ENCODE data around the gene KANSL1.

KANSL1 gene

GRCh38 chr17:46167826-46168569 is 25.2 kb downstream of the KANSL1 start:
- no peak for DNase-seq (ENCODE audit: low read depth in 2 of 2, low spot score in 1 of 2)

- no peak for DNase-seq (ENCODE audit: low read depth in 2 of 2, low spot score in 1 of 2)
Measured at GRCh38 chr17:46167267-46167666, 26.0 kb downstream of the KANSL1 start.

DNA sequence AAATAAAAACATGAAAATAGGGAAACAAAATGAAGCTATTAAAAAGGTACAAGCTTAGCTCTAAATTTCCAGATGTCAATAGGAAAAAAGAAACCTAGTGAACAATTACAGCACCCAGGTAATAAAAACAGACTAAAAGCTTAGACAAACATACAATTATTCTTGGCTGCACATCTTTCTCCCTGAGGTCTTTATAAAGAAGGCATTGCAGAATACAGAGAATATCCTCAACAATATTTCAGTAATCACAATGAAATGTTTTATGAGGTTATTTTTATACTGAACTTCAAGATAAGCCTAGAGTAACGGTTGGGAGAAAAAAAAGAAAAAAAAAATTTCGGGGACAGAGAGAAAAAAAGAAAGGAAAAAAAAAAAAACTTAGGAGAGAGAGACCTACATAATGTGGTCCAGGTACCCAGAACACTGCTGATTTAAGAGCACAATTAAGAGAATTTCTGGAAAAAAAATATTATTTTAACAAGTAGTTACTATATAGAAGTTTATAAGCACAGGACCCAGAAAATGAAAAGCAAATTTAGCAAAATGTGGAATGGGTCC is 26.5 kb downstream of the KANSL1 start:
- no peak for DNase-seq (ENCODE audit: low read depth in 2 of 2, low spot score in 1 of 2)

GRCh38 chr17:46163929-46164594 is 29.2 kb downstream of the KANSL1 start:
- no peak for DNase-seq (ENCODE audit: low read depth in 2 of 2, low spot score in 1 of 2)

DNA sequence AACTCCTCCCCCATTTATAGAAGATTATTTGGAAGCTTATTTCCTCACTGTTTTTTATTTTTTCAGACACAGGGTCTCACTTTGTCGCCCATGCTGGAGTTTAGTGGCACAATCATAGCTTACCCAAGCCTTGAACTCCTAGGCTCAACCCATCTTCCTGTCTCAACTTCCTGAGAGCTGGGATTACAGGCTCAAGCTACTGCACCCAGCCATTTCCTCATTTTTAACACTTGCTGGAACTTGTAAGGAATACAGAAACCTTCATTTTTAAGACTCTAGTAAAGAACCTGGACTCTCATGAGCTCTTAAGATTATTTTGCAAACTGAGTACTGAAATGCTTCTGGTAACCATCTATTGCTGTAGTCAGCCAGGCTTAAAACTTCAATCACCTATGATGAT is 29.9 kb downstream of the KANSL1 start:
- DNase-seq (ENCODE audit: low read depth in 2 of 2, low spot score in 1 of 2) = no peak

DNA sequence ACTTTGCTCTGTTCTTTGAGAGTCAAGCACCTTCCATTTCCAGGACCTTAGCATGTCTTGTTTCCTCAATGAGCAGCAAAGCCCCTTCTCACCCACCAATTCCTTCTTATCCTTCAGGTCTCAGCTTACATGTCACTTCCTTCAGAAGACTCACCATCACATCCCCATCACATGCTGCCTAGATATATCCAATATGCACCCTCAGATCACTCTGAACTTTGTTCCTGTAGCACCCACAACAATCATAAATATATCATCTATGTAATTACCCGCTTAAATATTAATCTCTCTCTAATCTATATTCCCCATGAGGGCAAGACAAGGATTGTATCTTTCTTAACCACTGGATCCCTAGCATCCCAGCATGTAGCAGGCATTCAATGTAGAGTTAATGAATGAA is 30.4 kb downstream of the KANSL1 start:
- no peak for DNase-seq (ENCODE audit: low read depth in 2 of 2, low spot score in 1 of 2)

GRCh38 chr17:46160169-46160568 is 33.1 kb downstream of the KANSL1 start:
- DNase-seq (ENCODE audit: low read depth in 2 of 2, low spot score in 1 of 2) = no peak

- DNase-seq (ENCODE audit: low read depth in 2 of 2, low spot score in 1 of 2) = no peak
Measured at GRCh38 chr17:46159686-46160085, 33.5 kb downstream of the KANSL1 start.

- no peak for DNase-seq (ENCODE audit: low read depth in 2 of 2, low spot score in 1 of 2)
Measured at GRCh38 chr17:46158323-46159296, 34.6 kb downstream of the KANSL1 start.

- DNase-seq (ENCODE audit: low read depth in 2 of 2, low spot score in 1 of 2) = no peak
Measured at GRCh38 chr17:46157443-46158062, 35.7 kb downstream of the KANSL1 start.

DNA sequence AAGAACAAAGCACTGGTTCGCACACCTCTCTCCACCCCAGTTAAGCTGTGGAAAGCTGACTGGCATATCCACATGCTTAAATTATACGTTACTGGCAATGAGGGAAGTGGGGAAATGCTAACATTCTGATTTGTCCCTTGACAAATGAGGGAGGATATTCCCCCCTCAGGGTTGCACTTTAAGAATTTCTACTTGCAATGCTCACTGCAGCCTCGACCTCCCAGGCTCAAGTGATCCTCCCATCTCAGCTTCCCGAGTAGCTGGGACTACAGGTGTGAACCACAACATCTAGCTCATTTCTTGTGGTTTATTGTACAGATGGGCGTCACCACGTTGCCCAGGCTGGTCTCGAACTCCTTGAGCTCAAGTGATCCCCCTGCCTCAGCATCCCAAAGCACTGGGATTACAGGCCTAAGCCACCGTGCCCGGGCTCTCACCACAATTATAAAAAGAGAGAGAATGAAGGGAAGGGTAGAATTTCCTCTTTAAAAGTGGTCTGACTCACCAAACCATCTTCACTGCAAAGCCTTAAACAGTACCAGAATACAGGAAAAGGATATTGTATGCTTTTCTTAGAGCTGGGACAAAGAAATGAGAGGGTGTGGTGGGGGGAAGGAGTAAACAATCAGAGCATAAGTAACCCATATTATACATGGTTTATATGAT is 38.9 kb downstream of the KANSL1 start:
- no peak for DNase-seq (ENCODE audit: low read depth in 2 of 2, low spot score in 1 of 2)

DNA sequence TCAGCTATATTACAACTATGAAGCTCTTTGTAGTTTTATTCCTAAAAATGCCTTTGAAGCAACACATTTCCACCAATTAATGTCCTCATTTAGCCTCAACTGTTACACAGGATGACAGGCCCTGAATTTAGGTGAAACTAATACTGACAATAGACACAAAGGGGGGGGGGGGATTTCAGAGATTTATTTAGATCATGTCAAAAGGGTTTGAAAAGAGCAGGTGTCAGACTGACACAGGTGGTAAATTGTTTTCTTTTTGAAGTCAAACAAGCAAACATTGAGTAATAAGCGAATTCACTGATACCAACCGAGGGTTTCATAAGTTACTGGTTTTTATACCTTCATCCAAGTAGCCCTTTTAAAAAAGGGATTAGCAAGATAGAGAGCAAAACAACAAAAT is 40.8 kb downstream of the KANSL1 start:
- DNase-seq (ENCODE audit: low read depth in 2 of 2, low spot score in 1 of 2) = no peak

DNA sequence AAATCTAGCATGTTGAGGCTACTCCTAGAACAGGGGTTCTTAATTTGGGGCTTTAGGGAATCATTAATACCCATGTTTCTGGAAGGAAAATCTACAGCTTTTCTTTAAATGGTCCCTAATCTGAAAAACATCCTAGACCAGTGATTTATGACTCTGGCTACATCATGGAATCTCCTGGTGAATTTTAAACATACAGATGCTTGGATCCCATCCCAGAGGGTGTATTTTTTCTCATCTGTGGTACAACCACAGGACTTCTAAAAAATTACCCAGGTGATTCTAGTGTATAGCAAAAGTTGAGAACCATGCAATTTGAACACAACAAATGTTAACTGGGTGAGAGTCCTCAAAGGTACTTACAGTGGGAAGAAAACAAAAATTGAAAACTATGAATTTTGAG is 41.5 kb downstream of the KANSL1 start:
- DNase-seq (ENCODE audit: low read depth in 2 of 2, low spot score in 1 of 2) = no peak

- no peak for DNase-seq (ENCODE audit: low read depth in 2 of 2, low spot score in 1 of 2)
Measured at GRCh38 chr17:46150216-46150963, 42.8 kb downstream of the KANSL1 start.

DNA sequence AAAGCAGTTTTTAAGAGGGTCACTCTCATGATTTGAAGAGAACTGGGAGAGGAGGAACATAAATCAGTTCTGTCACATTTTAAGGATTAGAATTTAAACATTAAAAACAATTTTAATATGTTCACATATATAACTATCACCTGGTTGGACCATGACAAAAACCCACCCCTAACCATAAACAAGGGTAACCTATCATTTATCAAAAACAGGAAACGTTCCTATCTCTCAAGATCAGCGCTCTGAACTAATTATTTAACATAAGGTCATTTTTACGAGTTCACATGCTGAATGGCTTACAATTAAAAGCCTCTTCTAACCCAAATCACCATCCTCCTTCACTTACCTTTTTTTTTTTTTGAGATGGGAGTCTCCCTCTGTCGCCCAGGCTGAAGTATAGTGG is 45.0 kb downstream of the KANSL1 start:
- no peak for DNase-seq (ENCODE audit: low read depth in 2 of 2, low spot score in 1 of 2)

GRCh38 chr17:46147296-46147695 is 45.9 kb downstream of the KANSL1 start:
- DNase-seq (ENCODE audit: low read depth in 2 of 2, low spot score in 1 of 2) = no peak

- DNase-seq (ENCODE audit: low read depth in 2 of 2, low spot score in 1 of 2) = no peak
Measured at GRCh38 chr17:46144246-46144645, 49.0 kb downstream of the KANSL1 start.

DNA sequence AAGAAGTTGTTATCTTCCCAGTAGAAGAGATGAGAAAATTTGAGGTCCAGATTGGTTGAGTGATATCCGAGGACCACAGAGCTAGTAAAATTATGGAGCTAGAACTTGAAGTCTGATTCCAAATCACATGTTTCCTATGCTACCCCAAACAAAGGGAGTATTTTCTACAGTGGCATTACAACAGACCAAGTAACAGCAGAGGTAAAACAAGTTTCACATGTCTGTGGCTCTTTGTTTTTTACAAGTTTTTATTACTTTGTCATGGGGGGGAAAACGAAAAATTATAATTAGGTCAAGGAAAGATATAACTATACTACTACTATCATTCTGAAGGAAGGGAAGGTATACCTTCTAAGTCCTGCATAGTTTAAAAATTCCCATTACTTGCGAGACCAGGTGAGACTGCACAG is 49.4 kb downstream of the KANSL1 start:
- DNase-seq (ENCODE audit: low read depth in 2 of 2, low spot score in 1 of 2) = no peak

- DNase-seq (ENCODE audit: low read depth in 2 of 2, low spot score in 1 of 2) = no peak
Measured at GRCh38 chr17:46141645-46142044, 51.6 kb downstream of the KANSL1 start.

Data from stimulated activated CD8-positive, alpha-beta memory T cell treated with anti-CD3 and anti-CD28 coated beads, Interleukin-4, amount 100 ng/mL, for 4 hours (primary cell).